Stimulated activated CD4-positive, alpha-beta T cell treated with anti-CD3 and anti-CD28 coated beads, Interleukin-1b, Interleukin-23, amount 100 ng/mL, for 48 hours (primary cell): ENCODE data around the gene CYP2R1.
A peak's percentile ranks its signal among the peaks of the same experiment; 100 is the strongest.
"Not testable (repeated sequence)": the region's sequence is repeated elsewhere in the genome, so short reads cannot be mapped to it uniquely, and the experiment has no call there.

Experiments
- DNase-seq: peaks from one replicate; pipeline ENCODE4 v3.0.0-alpha.2; 2020

Gene CYP2R1

GRCh38 chr11:14891143-14892035 is 642 bp downstream of the CYP2R1 start:
- peak; percentile 91 for DNase-seq

DNA sequence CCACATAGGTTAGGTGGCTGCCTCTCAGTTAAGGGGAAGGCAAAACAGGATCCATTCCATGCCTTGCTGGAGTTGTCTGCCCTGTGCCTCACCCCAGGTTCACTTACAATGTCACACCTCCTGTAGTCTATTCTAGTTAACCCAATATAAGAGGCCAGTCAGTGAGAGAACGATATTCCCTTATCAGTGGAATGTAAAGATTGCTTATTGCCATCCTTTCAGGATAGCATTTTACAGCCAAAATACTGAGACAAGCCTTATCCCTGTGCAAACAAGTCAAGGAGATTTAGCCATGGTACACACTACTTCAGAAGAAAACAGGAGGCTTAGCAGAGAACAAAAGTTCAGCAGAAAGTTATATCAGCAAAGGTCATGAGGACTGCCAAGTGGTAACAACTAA is 5.5 kb downstream of the CYP2R1 start:
- DNase-seq: no peak

- DNase-seq: no peak
Observed at GRCh38 chr11:14884667-14885273, 7.3 kb downstream of the CYP2R1 start.

DNA sequence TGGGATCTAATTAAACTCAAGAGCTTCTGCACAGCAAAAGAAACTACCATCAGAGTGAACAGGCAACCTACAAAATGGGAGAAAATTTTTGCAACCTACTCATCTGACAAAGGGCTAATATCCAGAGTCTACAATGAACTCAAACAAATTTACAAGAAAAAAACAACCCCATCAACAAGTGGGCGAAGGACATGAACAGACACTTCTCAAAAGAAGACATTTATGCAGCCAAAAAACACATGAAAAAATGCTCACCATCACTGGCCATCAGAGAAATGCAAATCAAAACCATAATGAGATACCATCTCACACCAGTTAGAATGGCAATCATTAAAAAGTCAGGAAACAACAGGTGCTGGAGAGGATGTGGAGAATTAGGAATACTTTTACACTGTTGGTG is 8.3 kb downstream of the CYP2R1 start:
- not testable (repeated sequence) for DNase-seq

DNA sequence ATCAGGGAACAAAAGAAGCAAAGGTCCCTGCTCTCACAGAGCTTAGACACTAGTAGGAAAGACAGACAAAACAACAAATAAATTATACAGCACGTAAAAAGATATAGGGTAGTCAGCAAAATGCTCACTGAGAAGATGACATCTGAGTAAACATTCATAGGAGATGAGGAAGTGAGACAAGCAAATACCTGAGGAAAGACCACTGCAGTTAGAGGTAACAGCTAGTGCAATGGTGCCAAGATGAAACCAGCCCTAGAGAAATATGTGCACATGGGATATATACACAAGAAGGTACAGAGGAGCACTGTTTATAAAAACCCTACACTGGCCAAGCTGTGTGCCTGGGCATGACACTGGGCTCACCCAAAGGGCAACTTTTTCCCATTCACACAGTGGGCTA is 9.8 kb downstream of the CYP2R1 start:
- DNase-seq: no peak

DNA sequence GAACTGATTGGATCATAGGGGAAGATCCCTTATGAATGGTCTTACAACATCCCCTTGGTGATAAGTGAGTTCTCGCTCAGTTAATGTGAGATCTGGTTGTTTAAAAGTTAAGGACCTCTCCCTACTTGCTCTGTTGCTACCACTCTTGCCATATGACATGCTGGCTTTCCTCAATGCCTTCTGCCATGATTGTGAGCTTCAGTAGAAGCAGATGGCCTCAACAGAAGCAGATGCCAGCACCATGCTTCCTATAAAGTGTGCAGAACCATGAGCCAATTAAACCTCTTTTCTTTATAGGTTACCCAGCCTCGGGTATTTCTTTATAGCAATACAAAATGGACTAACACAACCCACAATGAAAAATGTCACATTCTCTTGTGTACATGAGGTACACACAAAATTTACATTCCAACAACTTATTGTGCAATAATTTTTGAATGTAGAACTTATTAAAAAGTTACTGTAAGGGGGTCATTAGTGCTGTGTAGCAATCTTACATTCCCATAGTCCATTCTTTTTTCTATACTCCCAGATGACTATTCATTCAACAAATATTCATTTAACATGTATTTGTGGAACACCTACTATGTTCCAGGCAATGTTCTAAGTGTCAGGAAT is 10.3 kb downstream of the CYP2R1 start:
- DNase-seq: no peak

DNA sequence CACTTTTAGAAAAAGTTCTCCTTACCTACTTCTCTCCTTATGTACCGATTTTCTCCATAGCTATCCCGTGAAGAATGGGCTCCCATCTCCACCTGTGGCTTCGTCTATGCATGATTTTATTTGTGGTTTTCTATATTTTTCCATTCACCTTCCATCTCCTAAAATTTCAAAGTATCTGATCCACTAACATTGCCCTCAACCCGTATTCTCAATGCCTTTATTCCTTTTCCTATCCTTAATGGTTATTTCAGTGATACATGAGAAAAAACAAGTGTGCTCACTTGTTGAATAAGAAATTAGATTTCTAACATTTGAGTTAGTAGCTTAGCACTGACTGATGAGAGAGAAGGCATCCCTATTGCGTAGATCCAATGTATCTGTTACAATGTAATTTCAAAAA is 16.9 kb downstream of the CYP2R1 start:
- no peak for DNase-seq

GRCh38 chr11:14873632-14874031 is 18.4 kb downstream of the CYP2R1 start:
- no peak for DNase-seq

GRCh38 chr11:14872032-14872431 is 20.0 kb downstream of the CYP2R1 start:
- DNase-seq: no peak

GRCh38 chr11:14863775-14864174 is 28.3 kb downstream of the CYP2R1 start:
- not testable (repeated sequence) for DNase-seq

DNA sequence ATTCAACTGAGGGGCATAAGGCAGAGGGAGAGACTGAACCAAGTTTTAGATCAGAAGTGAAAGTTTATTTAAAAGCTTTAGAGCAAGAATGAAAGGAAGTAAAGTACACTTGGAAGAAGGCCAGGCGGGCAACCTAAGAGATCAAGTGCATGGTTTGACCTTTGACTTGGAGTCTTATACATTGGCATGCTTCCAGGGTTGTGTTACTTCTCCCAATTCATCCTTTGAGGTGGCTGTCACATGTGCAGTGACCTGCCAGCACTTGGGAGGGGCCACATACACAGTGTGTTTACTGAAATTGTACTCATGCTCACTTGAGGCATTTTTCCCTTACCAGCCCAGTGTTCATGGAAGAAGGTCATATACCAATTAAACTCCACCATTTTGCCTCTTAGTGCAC is 30.4 kb downstream of the CYP2R1 start:
- no peak for DNase-seq

DNA sequence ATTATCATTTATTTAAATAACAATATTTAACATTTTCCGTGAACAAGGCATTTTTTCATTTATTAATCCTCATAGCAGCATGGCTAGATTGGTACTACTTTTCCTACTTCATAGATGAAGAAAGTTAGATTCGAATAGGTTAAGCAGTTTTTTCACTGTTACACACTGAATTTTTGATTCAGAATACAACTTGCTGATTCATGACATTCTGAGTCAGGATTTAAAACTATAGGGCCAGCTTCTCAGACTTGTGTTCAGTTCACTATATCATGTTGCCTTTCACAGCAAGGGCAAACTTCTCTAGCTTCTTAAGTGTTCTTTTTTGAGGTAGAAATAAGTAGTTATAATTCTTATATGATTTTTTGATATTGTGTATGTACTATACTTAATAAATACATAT is 31.5 kb downstream of the CYP2R1 start:
- no peak for DNase-seq

DNA sequence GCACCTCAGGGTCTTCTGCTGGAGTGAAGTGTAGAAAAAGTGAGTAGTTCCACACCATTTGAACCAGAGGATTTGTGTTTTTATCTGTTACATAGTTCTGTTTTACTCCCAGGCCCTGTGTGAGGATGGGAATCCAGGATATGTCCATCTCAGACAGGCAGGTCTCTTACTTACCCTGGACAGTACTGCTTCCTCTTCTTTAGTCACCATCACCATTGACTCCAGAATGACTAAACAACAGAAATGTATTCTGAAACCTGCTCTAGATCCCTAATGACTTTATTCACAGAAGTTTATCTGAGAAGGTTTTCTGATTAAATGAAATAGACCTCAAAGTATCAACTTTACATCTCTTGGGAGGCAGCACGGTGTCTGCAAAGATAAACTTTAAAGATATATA is 33.6 kb downstream of the CYP2R1 start:
- no peak for DNase-seq

DNA sequence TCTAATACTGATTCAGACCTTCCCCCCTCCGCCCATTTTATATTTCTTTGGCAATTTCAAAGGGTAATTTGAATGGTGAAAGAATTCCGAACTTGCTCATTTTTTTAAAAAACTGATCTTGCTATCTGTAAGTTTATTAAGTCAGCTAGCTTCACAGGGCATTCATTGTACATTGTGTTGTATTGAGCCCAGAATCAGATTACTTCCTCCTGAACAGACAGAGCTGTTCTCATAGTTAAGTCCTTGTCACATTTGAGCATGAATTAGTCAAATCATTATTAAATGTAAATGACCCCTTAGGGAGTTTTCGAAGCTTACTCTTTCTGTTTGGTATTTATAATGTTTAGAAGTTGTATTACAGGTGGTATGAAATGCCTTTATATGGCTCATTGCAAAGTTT is 34.4 kb downstream of the CYP2R1 start:
- no peak for DNase-seq

DNA sequence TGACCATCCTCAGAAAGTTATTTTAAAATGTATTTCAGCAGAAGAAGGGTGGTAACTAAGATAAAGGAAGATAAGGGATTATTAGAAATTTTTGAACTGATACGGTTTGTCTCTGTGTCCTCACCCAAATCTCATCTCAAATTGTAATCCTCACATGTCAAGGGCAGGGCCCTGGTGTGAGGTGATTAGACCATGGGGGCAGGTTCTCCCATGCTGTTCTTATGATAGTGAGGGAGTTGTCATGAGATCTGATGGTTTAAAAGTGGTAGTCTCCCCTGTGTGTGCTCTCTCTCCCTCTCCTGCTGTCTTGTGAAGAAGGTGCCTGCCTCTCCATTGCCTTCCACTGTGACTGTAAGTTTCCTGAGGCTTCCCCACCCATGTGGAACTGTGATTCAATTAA is 36.1 kb downstream of the CYP2R1 start:
- no peak for DNase-seq

DNA sequence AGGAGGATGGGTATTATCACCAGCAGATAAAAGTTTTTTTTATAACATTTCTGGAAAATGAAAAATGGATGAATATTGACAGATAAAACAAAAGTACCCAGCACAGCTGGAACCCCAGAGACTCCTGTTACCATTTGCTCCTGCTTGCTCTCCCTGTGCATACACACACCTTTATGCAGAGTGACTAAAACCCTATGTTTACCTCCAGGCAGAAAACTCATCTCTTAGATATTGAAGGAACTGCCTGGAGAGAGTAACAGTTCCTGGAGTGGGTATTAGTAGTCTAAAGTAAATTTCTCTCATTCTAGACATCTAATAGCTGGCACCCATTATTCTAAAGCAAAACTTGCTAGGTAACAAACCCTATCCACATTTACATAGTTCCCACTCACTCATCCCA is 38.0 kb downstream of the CYP2R1 start:
- no peak for DNase-seq

DNA sequence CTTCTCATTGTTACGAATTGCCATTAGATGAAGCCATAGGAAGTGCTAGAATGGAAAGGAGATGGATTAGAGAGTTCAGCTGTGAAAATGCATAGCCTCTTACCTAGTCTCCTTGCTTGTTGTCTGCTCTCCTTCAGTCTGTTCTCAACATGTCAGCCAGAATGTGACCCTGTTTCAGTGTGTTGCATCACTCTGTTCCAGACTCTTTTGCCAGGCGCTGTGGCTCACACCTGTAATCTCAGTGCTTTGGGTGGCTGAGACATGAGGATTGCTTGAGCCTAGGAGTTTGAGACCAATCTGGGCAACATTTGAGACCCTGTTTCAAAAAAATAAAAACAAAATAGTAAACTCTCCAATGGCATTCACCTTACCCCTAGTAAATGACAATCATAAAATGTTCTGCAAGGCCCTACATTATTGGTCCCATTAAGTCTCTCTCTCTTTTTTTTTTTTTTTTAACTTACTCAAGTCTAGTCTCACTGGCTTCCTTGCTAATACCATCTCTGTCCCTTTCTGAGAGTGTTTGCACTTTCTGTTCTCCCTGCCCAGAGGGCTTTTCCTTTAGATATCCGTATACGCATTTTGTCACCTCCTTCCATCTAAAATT is 39.4 kb downstream of the CYP2R1 start:
- peak; percentile 4 for DNase-seq

DNA sequence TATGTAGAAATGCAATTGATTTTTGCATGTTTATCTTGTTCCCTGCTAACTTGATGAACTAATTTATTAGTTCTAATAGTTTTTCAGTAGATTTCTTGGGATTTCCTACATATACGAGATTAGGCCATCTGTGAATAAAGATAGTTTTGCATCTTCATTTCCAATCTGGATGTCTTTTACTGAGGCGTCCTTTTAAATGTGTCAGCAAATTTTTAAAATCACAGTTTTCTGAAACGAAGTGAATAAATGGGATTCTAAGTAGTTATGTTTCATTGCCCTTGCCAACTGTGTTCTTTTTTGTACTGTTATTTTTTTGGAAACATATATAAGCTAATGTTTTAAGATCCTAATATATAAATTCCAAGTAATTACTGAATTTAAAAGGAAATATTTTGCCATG is 50.0 kb downstream of the CYP2R1 start:
- no peak for DNase-seq

GRCh38 chr11:14835496-14836492 is 56.2 kb downstream of the CYP2R1 start:
- DNase-seq: peak; percentile 27
